ENCODE measurements around the gene CCDC74B.
"Not testable (repeated sequence)": the region's sequence is repeated elsewhere in the genome, so short reads cannot be mapped to it uniquely, and the experiment has no call there.

The CCDC74B gene

GRCh38 chr2:130150181-130151144 lies 5.6 kb upstream of the CCDC74B start:
- H3K27ac ChIP-seq = no peak overlapping the region
- no peak for TF ChIP-seq CTCF (IDR thresholded peaks at IDR 0.05; ENCODE audit: low read depth, low read length)
- H3K9me3 ChIP-seq (ENCODE audit: severe bottlenecking) = no peaks in the 10 kb centered on the region
- no peak overlapping the region for H3K4me3 ChIP-seq (ENCODE audit: low read depth, low read length)
- no peaks in the 10 kb centered on the region for H3K27me3 ChIP-seq (ENCODE audit: insufficient read depth, low read depth, severe bottlenecking)
- no peaks in the 10 kb centered on the region; the same call in 1 of the 2 replicates for H3K36me3 ChIP-seq
- DNase-seq = no peak

GRCh38 chr2:130148515-130148914 lies 3.6 kb upstream of the CCDC74B start:
- not testable (repeated sequence) for H3K27me3 ChIP-seq (ENCODE audit: insufficient read depth, low read depth, severe bottlenecking); H3K36me3 ChIP-seq; H3K27ac ChIP-seq; H3K4me3 ChIP-seq (ENCODE audit: low read depth, low read length); H3K9me3 ChIP-seq (ENCODE audit: severe bottlenecking); DNase-seq

GRCh38 chr2:130143266-130144039 lies 1.5 kb downstream of the CCDC74B start:
- not testable (repeated sequence) for H3K4me3 ChIP-seq (ENCODE audit: low read depth, low read length); DNase-seq; H3K27me3 ChIP-seq (ENCODE audit: insufficient read depth, low read depth, severe bottlenecking); H3K27ac ChIP-seq; H3K36me3 ChIP-seq; H3K9me3 ChIP-seq (ENCODE audit: severe bottlenecking)

- not testable (repeated sequence) for H3K27ac ChIP-seq; H3K9me3 ChIP-seq (ENCODE audit: severe bottlenecking); H3K36me3 ChIP-seq; DNase-seq; H3K27me3 ChIP-seq (ENCODE audit: insufficient read depth, low read depth, severe bottlenecking); H3K4me3 ChIP-seq (ENCODE audit: low read depth, low read length)
Measured at GRCh38 chr2:130142396-130143265, 2.3 kb downstream of the CCDC74B start.

GRCh38 chr2:130141645-130142370 lies 3.1 kb downstream of the CCDC74B start:
- not testable (repeated sequence) for DNase-seq; H3K9me3 ChIP-seq (ENCODE audit: severe bottlenecking); H3K27ac ChIP-seq; H3K4me3 ChIP-seq (ENCODE audit: low read depth, low read length); H3K36me3 ChIP-seq; H3K27me3 ChIP-seq (ENCODE audit: insufficient read depth, low read depth, severe bottlenecking)

GRCh38 chr2:130141002-130141401 lies 3.9 kb downstream of the CCDC74B start:
- H3K27me3 ChIP-seq (ENCODE audit: insufficient read depth, low read depth, severe bottlenecking); H3K4me3 ChIP-seq (ENCODE audit: low read depth, low read length); H3K36me3 ChIP-seq; H3K27ac ChIP-seq; H3K9me3 ChIP-seq (ENCODE audit: severe bottlenecking); DNase-seq: not testable (repeated sequence)

- not testable (repeated sequence) for DNase-seq; H3K27ac ChIP-seq; H3K27me3 ChIP-seq (ENCODE audit: insufficient read depth, low read depth, severe bottlenecking); H3K9me3 ChIP-seq (ENCODE audit: severe bottlenecking); H3K4me3 ChIP-seq (ENCODE audit: low read depth, low read length); H3K36me3 ChIP-seq
Measured at GRCh38 chr2:130140516-130140915, 4.4 kb downstream of the CCDC74B start.

GRCh38 chr2:130139331-130140280 lies 5.3 kb downstream of the CCDC74B start:
- not testable (repeated sequence) for H3K4me3 ChIP-seq (ENCODE audit: low read depth, low read length); H3K27me3 ChIP-seq (ENCODE audit: insufficient read depth, low read depth, severe bottlenecking); H3K9me3 ChIP-seq (ENCODE audit: severe bottlenecking); H3K27ac ChIP-seq; H3K36me3 ChIP-seq; DNase-seq

GRCh38 chr2:130138841-130139251 lies 6.1 kb downstream of the CCDC74B start:
- H3K36me3 ChIP-seq; H3K27ac ChIP-seq; DNase-seq; H3K27me3 ChIP-seq (ENCODE audit: insufficient read depth, low read depth, severe bottlenecking); H3K4me3 ChIP-seq (ENCODE audit: low read depth, low read length); H3K9me3 ChIP-seq (ENCODE audit: severe bottlenecking): not testable (repeated sequence)

- not testable (repeated sequence) for DNase-seq; H3K9me3 ChIP-seq (ENCODE audit: severe bottlenecking); H3K27ac ChIP-seq; H3K36me3 ChIP-seq; H3K4me3 ChIP-seq (ENCODE audit: low read depth, low read length); H3K27me3 ChIP-seq (ENCODE audit: insufficient read depth, low read depth, severe bottlenecking)
Measured at GRCh38 chr2:130138326-130138725, 6.6 kb downstream of the CCDC74B start.

GRCh38 chr2:130137118-130137517 lies 7.8 kb downstream of the CCDC74B start:
- not testable (repeated sequence) for H3K9me3 ChIP-seq (ENCODE audit: severe bottlenecking); H3K27ac ChIP-seq; H3K27me3 ChIP-seq (ENCODE audit: insufficient read depth, low read depth, severe bottlenecking); H3K4me3 ChIP-seq (ENCODE audit: low read depth, low read length); H3K36me3 ChIP-seq; DNase-seq
